Ishikawa (cell line): ENCODE results near the gene ATP11A.

Experiments
- CEBPB ChIP-seq: IDR thresholded peaks from 2 replicates; pipeline ENCODE4 v1.6.1; 2012
- CREB1 ChIP-seq: IDR thresholded peaks from 2 replicates; pipeline ENCODE4 v1.6.1; 2012; ENCODE audit warnings: low read depth
- EP300 ChIP-seq: IDR thresholded peaks from 2 replicates; pipeline ENCODE4 v1.6.1; 2012; ENCODE audit warnings: borderline replicate concordance
- FOXM1 ChIP-seq: IDR thresholded peaks from 2 replicates; pipeline ENCODE4 v1.6.1; 2012; ENCODE audit warnings: low read depth, borderline replicate concordance
- NFIC ChIP-seq: IDR thresholded peaks from 2 replicates; pipeline ENCODE4 v1.6.1; 2012
- RAD21 ChIP-seq: IDR thresholded peaks from 2 replicates; pipeline ENCODE4 v1.6.1; 2012; ENCODE audit warnings: low read depth
- REST ChIP-seq: IDR thresholded peaks from 2 replicates; pipeline ENCODE4 v1.6.1; 2012; ENCODE audit warnings: low read depth, mild to moderate bottlenecking
- TAF1 ChIP-seq: IDR thresholded peaks from 2 replicates; pipeline ENCODE4 v1.6.1; 2012; ENCODE audit warnings: low read depth, mild to moderate bottlenecking
- TCF12 ChIP-seq: IDR thresholded peaks from 2 replicates; pipeline ENCODE4 v1.6.1; 2012; ENCODE audit warnings: low read depth
- USF1 ChIP-seq: IDR thresholded peaks from 2 replicates; pipeline ENCODE4 v1.6.1; 2012
- ZBTB7A ChIP-seq: IDR thresholded peaks from 2 replicates; pipeline ENCODE4 v1.6.1; 2012; ENCODE audit warnings: low read depth
- TF ChIP-seq, protein P1 (sequence below): IDR thresholded peaks from 2 replicates; pipeline ENCODE4 v1.6.1; 2012

- TF ChIP-seq REST (no peak), CREB1 (no peak), CEBPB (no peak), TCF12 (no peak), FOXM1 (no peak), EP300 (no peak), USF1 (no peak), TAF1 (no peak), ZBTB7A (no peak), RAD21 (no peak), NFIC (no peak)
- TF ChIP-seq, protein P1, sequence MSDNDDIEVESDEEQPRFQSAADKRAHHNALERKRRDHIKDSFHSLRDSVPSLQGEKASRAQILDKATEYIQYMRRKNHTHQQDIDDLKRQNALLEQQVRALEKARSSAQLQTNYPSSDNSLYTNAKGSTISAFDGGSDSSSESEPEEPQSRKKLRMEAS, result no peak
Measured at GRCh38 chr13:112828756-112829155, 138.9 kb downstream of the ATP11A start.
